Neuron (in vitro differentiated cells): Measurements from ENCODE around the gene NLGN1.
"Not testable (repeated sequence)": the region's sequence is repeated elsewhere in the genome, so short reads cannot be mapped to it uniquely, and the experiment has no call there.

Source experiments
- H2AFZ ChIP-seq: one replicate; pipeline ENCODE4 v1.6.1; 2013; ENCODE audit warnings: low read depth, mild to moderate bottlenecking, inconsistent platforms, low read length, moderate library complexity
- H3K27me3 ChIP-seq: one replicate; pipeline ENCODE4 v1.6.1; 2013; ENCODE audit warnings: low read length; ENCODE audit not compliant: insufficient read depth
- H3K36me3 ChIP-seq: one replicate; pipeline ENCODE4 v1.6.1; 2013; ENCODE audit warnings: low read length; ENCODE audit not compliant: insufficient read depth
- H3K4me1 ChIP-seq: one replicate; pipeline ENCODE4 v1.6.1; 2013; ENCODE audit warnings: low read length; ENCODE audit not compliant: insufficient read depth
- H3K4me3 ChIP-seq: 2 replicates; pipeline ENCODE4 v1.5.1; 2013; ENCODE audit warnings: mild to moderate bottlenecking, low read length, moderate library complexity
- H3K9me3 ChIP-seq: one replicate; pipeline ENCODE4 v1.6.1; 2013; ENCODE audit warnings: low read length

NLGN1 gene

DNA sequence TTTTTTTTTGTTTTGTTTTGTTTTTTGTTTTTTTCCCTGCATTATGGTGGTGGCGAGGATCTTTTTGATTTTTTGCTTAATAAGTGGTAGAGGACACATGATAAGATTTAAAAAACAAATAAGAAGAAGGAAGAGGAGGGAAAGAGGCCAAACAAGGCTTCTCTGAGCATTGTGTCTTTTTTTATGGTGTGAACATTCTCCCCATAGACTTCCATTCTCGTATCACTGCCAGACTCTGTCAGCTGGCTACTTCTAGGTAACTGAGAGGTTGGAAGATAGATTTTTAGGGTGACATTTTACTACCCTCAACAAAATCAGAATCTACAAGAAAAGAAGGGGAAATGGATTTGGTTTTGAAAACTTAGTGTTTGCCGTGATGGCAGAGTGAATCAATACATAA lies 3.8 kb downstream of the NLGN1 start:
- Histone ChIP-seq H3K4me3 (no peak overlapping the region), H3K4me1 (peaks cover 8% of the 10 kb centered on the region), H3K9me3 (no peaks in the 10 kb centered on the region), H2AFZ (no peak overlapping the region), H3K27me3 (no peaks in the 10 kb centered on the region), H3K36me3 (no peaks in the 10 kb centered on the region)

DNA sequence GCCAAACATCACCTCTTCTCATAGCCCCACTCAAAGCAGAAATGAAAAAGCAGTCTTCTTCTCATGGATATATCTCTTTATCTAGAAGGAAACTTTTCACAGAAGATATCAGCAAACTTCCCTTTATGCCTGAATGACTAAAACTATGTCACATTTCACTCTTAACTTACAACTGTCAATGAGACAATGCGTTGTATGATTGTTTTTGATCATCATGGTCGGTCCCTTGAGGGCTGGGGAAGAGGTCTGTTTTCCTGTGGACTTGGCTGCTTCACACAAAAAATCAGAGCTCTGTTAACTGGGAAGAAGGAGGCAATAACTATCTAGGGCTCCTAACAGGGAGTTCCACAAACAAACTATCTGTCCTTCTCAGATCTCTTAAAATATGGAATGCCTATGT lies 5.1 kb downstream of the NLGN1 start:
- Histone ChIP-seq H3K9me3 (no peaks in the 10 kb centered on the region), H2AFZ (no peak overlapping the region), H3K4me3 (no peak overlapping the region), H3K4me1 (peaks cover 5% of the 10 kb centered on the region), H3K27me3 (no peaks in the 10 kb centered on the region), H3K36me3 (no peaks in the 10 kb centered on the region)

DNA sequence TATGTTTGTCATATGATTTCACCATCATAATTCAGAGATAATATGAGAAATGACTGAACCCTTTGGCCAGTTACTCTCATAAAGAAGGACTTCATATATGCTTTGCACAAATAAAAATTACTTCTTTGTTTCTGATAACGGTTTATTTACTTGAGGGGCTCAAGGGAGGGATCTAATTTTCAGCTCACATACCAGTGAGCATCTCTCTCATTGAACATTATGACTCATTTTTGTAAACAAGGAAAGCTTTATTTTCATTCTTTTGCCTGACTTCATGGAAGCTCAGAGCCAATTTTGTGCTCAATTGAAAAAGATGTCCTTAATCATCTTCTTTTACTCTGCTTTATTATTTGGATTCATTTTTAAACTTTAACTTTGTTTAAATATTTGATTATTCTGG lies 5.8 kb downstream of the NLGN1 start:
- peaks cover 5% of the 10 kb centered on the region for H3K4me1 ChIP-seq
- H3K36me3 ChIP-seq = no peaks in the 10 kb centered on the region
- no peaks in the 10 kb centered on the region for H3K27me3 ChIP-seq
- H3K9me3 ChIP-seq = no peaks in the 10 kb centered on the region
- no peak overlapping the region for H3K4me3 ChIP-seq
- H2AFZ ChIP-seq = no peak overlapping the region

DNA sequence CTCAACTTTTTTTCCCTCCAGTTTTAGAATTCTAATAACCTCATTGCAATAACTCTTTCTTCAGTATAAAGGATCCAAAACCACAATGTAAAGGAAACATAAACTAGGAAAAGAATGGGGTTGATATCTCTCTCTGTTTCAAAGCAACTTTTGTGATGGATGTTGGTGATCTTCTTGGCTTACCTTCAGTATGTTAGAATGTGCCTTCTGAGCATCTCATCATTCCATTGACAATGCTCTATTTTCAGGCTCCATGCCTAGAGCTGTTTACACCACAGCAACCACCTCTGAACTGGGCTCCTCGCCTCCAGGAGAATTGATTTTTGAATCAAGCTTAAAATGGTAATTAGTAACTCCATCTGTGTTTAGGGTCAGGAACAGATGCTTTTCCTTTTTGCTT lies 6.6 kb downstream of the NLGN1 start:
- Histone ChIP-seq H3K36me3 (no peaks in the 10 kb centered on the region), H2AFZ (no peak overlapping the region), H3K27me3 (no peaks in the 10 kb centered on the region)

DNA sequence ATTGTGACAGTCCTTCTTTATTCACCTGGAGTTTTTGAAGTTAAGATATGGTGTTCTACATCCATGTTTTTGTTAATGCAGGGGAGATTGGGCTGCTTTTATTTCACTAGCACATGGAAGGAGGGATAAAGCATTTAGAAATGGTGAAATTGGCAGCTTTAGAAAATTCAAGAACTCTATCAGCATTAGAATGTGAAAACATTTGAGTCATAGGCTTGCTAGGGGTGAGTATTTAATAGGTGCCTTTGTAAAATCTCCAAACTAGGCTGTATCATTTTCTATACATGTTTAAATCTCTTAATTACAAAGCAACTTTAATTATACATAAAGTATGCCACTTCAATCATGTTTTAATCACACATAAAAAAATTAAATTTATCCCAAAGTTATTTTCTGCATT lies 12.9 kb downstream of the NLGN1 start:
- H3K9me3 ChIP-seq = no peaks in the 10 kb centered on the region
- peaks cover 10% of the 10 kb centered on the region for H3K4me1 ChIP-seq
- no peaks in the 10 kb centered on the region for H3K27me3 ChIP-seq
- no peak overlapping the region for H2AFZ ChIP-seq
- H3K4me3 ChIP-seq = no peak overlapping the region
- no peaks in the 10 kb centered on the region for H3K36me3 ChIP-seq

More for the DNA sequence above, 6.6 kb downstream of the NLGN1 start:
- H3K9me3 ChIP-seq = no peaks in the 10 kb centered on the region
- no peak overlapping the region for H3K4me3 ChIP-seq
- H3K4me1 ChIP-seq = no peaks in the 10 kb centered on the region

DNA sequence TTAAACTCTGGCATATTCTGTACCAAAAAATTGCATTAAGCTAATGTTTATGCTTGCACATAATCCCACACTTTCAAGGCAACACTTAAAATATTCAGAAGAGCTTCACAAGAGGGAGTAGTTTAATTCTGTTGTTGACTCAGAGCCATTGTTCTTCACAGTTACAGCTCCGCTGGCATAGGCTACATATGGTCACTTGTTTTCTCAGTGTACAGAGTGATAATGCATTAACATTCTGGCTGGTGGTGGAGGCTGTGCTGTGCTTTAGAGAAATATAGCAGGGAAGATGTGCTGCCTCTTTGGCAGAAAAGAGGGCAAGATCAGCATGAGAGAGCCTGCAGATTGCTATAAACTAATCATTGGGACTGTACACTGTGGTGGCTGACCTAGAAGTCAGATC lies 13.3 kb downstream of the NLGN1 start:
- Histone ChIP-seq H3K9me3 (no peaks in the 10 kb centered on the region), H3K4me1 (peaks cover 10% of the 10 kb centered on the region), H2AFZ (no peak overlapping the region), H3K36me3 (no peaks in the 10 kb centered on the region), H3K4me3 (no peak overlapping the region), H3K27me3 (no peaks in the 10 kb centered on the region)

DNA sequence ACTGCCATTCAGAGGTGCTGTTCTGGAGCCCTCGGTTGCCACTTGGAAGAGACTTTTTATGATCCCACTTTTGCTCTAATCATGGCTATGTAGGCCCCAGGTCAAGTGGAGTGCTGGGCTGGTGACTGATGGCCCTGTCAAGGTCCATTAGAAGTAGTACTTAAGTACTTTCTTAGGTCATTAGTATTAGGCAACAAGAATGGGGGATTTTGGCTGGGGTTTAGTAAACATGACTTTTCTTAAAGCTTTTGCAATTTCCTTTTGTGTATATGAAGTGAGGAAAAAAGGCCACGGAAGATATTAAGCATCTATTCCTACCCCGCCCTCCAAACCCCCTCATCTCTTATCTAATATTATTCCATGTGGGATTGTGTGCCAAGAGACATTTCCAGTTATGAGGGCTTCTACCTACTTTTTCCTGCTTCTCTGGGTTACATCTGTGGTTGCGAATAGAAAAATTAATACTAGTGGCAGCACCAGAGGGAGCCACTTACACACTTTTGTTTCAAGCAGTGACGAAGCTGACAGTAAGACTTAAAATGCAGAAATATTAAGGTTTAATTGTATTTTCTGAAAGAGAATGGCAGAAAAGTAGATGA lies 13.9 kb downstream of the NLGN1 start:
- H2AFZ ChIP-seq = no peak overlapping the region
- peaks cover 10% of the 10 kb centered on the region for H3K4me1 ChIP-seq
- no peaks in the 10 kb centered on the region for H3K9me3 ChIP-seq
- H3K36me3 ChIP-seq = no peaks in the 10 kb centered on the region
- no peak overlapping the region for H3K4me3 ChIP-seq
- H3K27me3 ChIP-seq = no peaks in the 10 kb centered on the region

DNA sequence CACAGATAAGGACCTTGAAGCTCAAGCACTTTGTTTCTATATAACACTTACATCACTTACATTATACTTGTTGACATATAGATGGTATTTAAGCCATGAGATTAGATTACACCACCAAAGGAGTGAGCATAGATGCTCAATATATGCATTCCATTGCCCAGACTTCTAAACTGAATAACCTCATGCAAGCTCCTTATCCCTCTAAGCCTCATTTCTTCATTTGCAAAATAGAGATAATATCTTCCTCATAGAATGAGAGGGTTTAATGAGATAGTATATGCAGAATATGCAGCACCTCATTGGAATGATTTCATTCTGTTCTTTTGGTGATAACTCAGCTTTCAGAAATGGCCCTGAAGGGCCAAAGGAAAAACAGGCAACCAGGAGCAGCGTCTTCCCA lies 18.5 kb downstream of the NLGN1 start:
- Histone ChIP-seq H3K27me3 (no peaks in the 10 kb centered on the region), H3K4me1 (peaks cover 2% of the 10 kb centered on the region), H3K36me3 (no peaks in the 10 kb centered on the region), H3K9me3 (no peaks in the 10 kb centered on the region), H3K4me3 (no peak overlapping the region), H2AFZ (no peak overlapping the region)

DNA sequence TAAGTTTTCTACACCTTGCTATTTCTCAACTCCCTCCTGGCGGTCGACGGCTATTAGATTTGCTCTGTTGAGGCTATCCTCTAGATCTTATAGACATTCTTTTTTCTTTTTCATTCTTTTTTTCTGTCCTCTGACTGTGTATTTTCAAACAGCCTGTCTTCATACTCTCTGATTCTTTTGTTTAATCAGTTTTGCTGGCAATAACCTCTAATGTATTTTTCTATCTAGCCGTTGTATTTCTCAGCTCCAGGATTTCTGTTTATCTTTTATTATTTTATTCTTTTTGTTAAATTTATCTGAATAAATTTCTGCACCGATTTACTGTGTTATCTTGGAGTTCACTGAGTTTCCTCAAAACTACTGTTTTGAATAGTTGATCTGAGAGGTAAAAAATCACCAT lies 31.5 kb downstream of the NLGN1 start:
- no peaks in the 10 kb centered on the region for H3K27me3 ChIP-seq
- H3K4me3 ChIP-seq = no peak overlapping the region
- no peaks in the 10 kb centered on the region for H3K36me3 ChIP-seq
- H2AFZ ChIP-seq = no peak overlapping the region
- H3K4me1 ChIP-seq = no peaks in the 10 kb centered on the region
- H3K9me3 ChIP-seq = peaks cover 9% of the 10 kb centered on the region

DNA sequence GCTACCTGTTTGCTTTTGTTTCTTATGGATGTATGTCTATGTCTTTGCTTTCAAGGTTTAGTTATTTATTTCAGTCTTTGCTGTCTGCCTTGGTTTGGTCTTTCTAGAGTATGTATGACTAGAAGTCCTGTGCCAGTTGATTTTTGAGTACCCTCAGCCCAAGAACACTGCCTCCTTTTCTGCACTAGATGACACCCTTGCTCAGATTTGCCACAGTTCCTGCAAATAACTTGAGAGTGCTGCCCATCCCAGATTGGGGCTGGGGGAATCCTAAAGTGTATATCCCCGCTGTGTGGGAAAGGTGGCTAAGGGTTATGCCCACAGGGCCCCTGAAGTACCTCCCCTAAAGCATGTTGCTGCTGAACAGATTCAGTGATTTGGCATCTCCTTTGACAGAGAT lies 32.0 kb downstream of the NLGN1 start:
- no peaks in the 10 kb centered on the region for H3K27me3 ChIP-seq
- no peak overlapping the region for H2AFZ ChIP-seq
- peaks cover 9% of the 10 kb centered on the region for H3K9me3 ChIP-seq
- no peaks in the 10 kb centered on the region for H3K36me3 ChIP-seq
- no peaks in the 10 kb centered on the region for H3K4me1 ChIP-seq
- H3K4me3 ChIP-seq = no peak overlapping the region

DNA sequence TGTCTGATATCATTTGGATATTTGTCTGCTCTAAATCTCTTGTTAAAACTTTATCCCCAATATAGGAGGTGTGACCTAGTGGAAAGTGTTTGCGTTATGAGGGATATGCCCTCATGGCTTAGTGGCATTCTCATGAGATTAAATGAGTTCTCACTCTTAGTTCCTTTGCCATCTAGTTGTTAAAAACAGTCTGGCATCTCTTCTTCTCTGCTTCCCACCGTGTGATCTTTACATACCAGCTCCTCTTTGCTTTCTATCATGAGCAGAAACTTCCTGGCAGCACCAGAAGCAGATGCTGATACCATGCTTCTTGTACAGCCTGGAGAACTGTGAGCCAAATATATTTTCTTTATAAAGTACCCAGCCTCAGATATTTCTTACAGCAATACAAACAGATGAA lies 33.0 kb downstream of the NLGN1 start:
- Histone ChIP-seq H3K9me3 (peaks cover 9% of the 10 kb centered on the region), H3K4me1 (no peaks in the 10 kb centered on the region), H3K27me3 (no peaks in the 10 kb centered on the region), H3K4me3 (no peak overlapping the region), H3K36me3 (no peaks in the 10 kb centered on the region), H2AFZ (no peak overlapping the region)

DNA sequence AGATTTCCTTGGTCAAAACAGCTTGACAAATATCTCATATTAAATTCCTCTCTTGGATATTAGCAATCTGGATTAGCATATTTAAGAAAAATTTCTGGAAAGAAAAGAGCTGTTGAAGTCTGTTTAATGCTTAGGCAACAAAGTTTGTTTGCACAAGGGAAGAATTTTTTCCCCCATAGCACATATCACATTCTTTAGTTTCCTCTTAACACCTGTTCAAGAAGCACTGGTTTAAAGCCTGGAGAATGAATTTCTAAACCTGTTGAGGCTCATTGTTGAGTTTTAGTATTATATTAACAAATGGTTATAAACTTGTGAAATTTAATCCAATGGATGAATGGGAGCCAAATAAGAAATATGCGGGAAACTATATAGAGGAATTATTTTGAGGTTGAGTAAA lies 41.5 kb downstream of the NLGN1 start:
- H3K36me3 ChIP-seq = no peaks in the 10 kb centered on the region
- H3K4me3 ChIP-seq = no peak overlapping the region
- H3K27me3 ChIP-seq = no peaks in the 10 kb centered on the region
- no peaks in the 10 kb centered on the region for H3K4me1 ChIP-seq
- no peak overlapping the region for H2AFZ ChIP-seq
- H3K9me3 ChIP-seq = no peaks in the 10 kb centered on the region

DNA sequence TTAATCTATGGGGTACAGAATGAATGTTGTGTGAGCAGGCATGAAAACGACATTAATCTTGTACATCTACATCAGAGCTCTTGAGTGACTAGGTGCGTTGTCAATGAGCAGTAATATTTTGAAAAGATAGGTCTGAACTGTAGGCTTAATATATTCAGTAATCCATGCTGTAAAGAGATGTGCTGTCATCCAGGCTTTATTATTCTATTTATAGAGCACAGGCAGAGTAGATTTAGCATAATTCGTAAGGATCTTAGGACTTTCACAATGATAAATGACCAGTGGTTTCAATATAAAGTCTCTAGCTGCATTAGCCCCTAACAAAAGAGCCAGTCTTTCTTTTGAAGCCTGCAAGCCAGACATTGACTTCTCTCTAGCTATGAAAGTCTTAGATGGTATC lies 43.0 kb downstream of the NLGN1 start:
- H3K9me3 ChIP-seq = no peaks in the 10 kb centered on the region
- H3K4me3 ChIP-seq = no peak overlapping the region

DNA sequence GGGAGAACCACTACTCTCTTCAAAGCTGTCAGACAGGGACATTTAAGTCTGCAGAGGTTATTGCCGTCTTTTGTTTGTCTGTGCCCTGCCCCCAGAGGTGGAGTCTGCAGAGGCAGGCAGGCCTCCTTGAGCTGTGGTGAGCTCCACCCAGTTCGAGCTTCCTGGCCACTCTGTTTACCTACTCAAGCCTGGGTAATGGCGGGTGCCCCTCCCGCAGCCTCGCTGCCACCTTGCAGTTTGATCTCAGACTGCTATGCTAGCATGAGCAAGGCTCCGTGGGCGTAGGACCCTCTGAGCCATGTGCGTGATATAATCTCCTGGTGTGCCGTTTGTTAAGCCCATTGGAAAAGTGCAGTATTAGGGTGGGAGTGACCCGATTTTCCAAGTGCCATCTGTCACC lies 54.0 kb downstream of the NLGN1 start:
- H3K27me3 ChIP-seq, H3K4me1 ChIP-seq, H3K9me3 ChIP-seq, H2AFZ ChIP-seq, H3K4me3 ChIP-seq, H3K36me3 ChIP-seq: not testable (repeated sequence)

More for the DNA sequence above, 43.0 kb downstream of the NLGN1 start:
- no peaks in the 10 kb centered on the region for H3K27me3 ChIP-seq
- no peak overlapping the region for H2AFZ ChIP-seq
- H3K36me3 ChIP-seq = no peaks in the 10 kb centered on the region
- H3K4me1 ChIP-seq = no peaks in the 10 kb centered on the region
